ENCODE data around the gene ADH7. TPM values are rescaled to one million over a fixed set of nuclear protein-coding genes. Genes with fewer than 3 reads are reported as not detected.

The ADH7 gene
- total and polyA plus RNA-seq, 2 experiments from 2014 or later, result not detected

- Histone ChIP-seq H3K4me2 (no peak overlapping the region), H3K27ac (ENCODE audit: low read depth) (no peak overlapping the region), H3K4me3 (no peak overlapping the region), H4K20me1 (replicated peaks; ENCODE audit: insufficient read depth) (no peaks in the 10 kb centered on the region), H3F3A (replicated peaks; ENCODE audit: low read depth) (no peaks in the 10 kb centered on the region), H3K36me3 (ENCODE audit: insufficient read depth) (no peaks in the 10 kb centered on the region), H3K27me3 (ENCODE audit: insufficient read depth) (no peaks in the 10 kb centered on the region), H3K4me1 (ENCODE audit: insufficient read depth) (peaks cover 3% of the 10 kb centered on the region; the same call in 1 of the 2 replicates), H3K79me2 (replicated peaks; ENCODE audit: insufficient read depth) (no peaks in the 10 kb centered on the region), H2AFZ (no peak overlapping the region), H3K9me2 (ENCODE audit: insufficient read depth) (no peaks in the 10 kb centered on the region)
- no peak for DNase-seq (ENCODE audit: low spot score)
- H3K4me1 Mint-ChIP-seq, result peaks cover 7% of the 10 kb centered on the region; the same call in 2 of the 3 replicates
- no peaks in the 10 kb centered on the region; the same call in 2 of the 3 replicates for H3K9me3 Mint-ChIP-seq
- no peak overlapping the region for H3K27ac Mint-ChIP-seq
- H3K27me3 Mint-ChIP-seq (ENCODE audit: insufficient read depth, low read depth, poor library complexity), result no peaks in the 10 kb centered on the region
- TF ChIP-seq POLR2AphosphoS5 (IDR thresholded peaks at IDR 0.05; ENCODE audit: low read depth) (no peak), ETS1 (IDR thresholded peaks at IDR 0.05) (no peak), ZNF331 (CRISPR knock-in tag; IDR thresholded peaks at IDR 0.05; ENCODE audit: low read depth) (no peak), STAT1 (IDR thresholded peaks at IDR 0.05; ENCODE audit: unreplicated experiment) (no peak), NANOG (IDR thresholded peaks at IDR 0.05; ENCODE audit: borderline replicate concordance) (no peak), JUNB (IDR thresholded peaks at IDR 0.05; ENCODE audit: unreplicated experiment) (no peak), EZH2phosphoT487 (IDR thresholded peaks at IDR 0.05; ENCODE audit: unreplicated experiment) (no peak), CTCF (conservative IDR thresholded peaks at IDR 0.05; ENCODE audit: low read depth in 2 of 2) (no peak)
- TF ChIP-seq, protein P1, sequence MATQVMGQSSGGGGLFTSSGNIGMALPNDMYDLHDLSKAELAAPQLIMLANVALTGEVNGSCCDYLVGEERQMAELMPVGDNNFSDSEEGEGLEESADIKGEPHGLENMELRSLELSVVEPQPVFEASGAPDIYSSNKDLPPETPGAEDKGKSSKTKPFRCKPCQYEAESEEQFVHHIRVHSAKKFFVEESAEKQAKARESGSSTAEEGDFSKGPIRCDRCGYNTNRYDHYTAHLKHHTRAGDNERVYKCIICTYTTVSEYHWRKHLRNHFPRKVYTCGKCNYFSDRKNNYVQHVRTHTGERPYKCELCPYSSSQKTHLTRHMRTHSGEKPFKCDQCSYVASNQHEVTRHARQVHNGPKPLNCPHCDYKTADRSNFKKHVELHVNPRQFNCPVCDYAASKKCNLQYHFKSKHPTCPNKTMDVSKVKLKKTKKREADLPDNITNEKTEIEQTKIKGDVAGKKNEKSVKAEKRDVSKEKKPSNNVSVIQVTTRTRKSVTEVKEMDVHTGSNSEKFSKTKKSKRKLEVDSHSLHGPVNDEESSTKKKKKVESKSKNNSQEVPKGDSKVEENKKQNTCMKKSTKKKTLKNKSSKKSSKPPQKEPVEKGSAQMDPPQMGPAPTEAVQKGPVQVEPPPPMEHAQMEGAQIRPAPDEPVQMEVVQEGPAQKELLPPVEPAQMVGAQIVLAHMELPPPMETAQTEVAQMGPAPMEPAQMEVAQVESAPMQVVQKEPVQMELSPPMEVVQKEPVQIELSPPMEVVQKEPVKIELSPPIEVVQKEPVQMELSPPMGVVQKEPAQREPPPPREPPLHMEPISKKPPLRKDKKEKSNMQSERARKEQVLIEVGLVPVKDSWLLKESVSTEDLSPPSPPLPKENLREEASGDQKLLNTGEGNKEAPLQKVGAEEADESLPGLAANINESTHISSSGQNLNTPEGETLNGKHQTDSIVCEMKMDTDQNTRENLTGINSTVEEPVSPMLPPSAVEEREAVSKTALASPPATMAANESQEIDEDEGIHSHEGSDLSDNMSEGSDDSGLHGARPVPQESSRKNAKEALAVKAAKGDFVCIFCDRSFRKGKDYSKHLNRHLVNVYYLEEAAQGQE (IDR thresholded peaks at IDR 0.05; ENCODE audit: unreplicated experiment), result no peak
- ATAC-seq, result no peak
- no peaks in the 10 kb centered on the region for H3K36me3 Mint-ChIP-seq (ENCODE audit: low read depth)
- no peak overlapping the region for H3K4me3 Mint-ChIP-seq
Observed at GRCh38 chr4:99410075-99410474, 25.1 kb downstream of the ADH7 start.

DNA sequence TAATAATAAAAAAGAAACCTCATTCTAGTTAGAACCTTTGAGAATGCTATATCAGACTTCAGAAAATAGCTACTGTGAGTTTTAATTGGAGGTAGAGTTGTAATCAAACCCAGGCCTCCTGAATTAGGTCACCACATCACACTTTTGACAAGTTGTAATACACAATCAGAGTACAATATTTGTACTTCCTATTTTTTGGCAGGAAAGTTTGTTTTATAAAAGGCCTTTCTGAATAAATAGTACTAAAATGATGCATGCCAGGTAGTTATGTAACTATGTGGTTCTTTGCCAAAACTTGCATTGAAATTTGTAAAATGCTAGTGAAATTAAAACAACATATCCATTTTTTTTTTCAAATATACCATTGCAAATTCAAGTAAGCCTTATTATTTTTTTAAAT, 26.8 kb downstream of the ADH7 start:
- Histone ChIP-seq H3K4me2 (no peak overlapping the region), H3K27ac (ENCODE audit: low read depth) (no peak overlapping the region), H3K27me3 (ENCODE audit: insufficient read depth) (no peaks in the 10 kb centered on the region), H3F3A (replicated peaks; ENCODE audit: low read depth) (no peaks in the 10 kb centered on the region), H3K4me3 (no peak overlapping the region), H2AFZ (no peak overlapping the region), H3K36me3 (ENCODE audit: insufficient read depth) (no peaks in the 10 kb centered on the region), H3K79me2 (replicated peaks; ENCODE audit: insufficient read depth) (no peaks in the 10 kb centered on the region), H3K9me2 (ENCODE audit: insufficient read depth) (no peaks in the 10 kb centered on the region), H4K20me1 (replicated peaks; ENCODE audit: insufficient read depth) (no peaks in the 10 kb centered on the region), H3K4me1 (ENCODE audit: insufficient read depth) (peaks cover 17% of the 10 kb centered on the region)
- Mint-ChIP-seq H3K4me3 (no peak overlapping the region), H3K27me3 (ENCODE audit: insufficient read depth, low read depth, poor library complexity) (peaks cover 4% of the 10 kb centered on the region), H3K9me3 (no peaks in the 10 kb centered on the region; the same call in 2 of the 3 replicates), H3K4me1 (peaks cover 19% of the 10 kb centered on the region), H3K27ac (no peak overlapping the region), H3K36me3 (ENCODE audit: low read depth) (no peaks in the 10 kb centered on the region)
- DNase-seq (ENCODE audit: low spot score), result no peak
- no peak for ATAC-seq
- no peak for TF ChIP-seq NANOG (IDR thresholded peaks at IDR 0.05; ENCODE audit: borderline replicate concordance)
- TF ChIP-seq, protein P1 (IDR thresholded peaks at IDR 0.05; ENCODE audit: unreplicated experiment), result no peak
- TF ChIP-seq POLR2AphosphoS5 (IDR thresholded peaks at IDR 0.05; ENCODE audit: low read depth), result no peak
